K562 (cell line): Measurements from ENCODE around the gene DPH5. TPM values are rescaled to one million over a fixed set of nuclear protein-coding genes. Genes with fewer than 3 reads are reported as not detected.

Source experiments
- CBFA2T2 ChIP-seq: fragments of 450-650 bp; conservative IDR thresholded peaks from 2 replicates; pipeline ENCODE4 v1.6.1; 2017; ENCODE audit warnings: mild to moderate bottlenecking
- DPF2 ChIP-seq: fragments of 450-650 bp; IDR thresholded peaks from 2 replicates; pipeline ENCODE4 v1.6.1; 2016
- ELK3 ChIP-seq: fragments of 450-650 bp; formaldehyde crosslinking; IDR thresholded peaks from 2 replicates; pipeline ENCODE4 v1.4.0; 2020; ENCODE audit warnings: mild to moderate bottlenecking
- EWSR1 ChIP-seq: fragments of 450-650 bp; IDR thresholded peaks from 2 replicates; pipeline ENCODE4 v1.6.1; 2018; ENCODE audit warnings: borderline replicate concordance, mild to moderate bottlenecking, low read depth, moderate library complexity; ENCODE audit not compliant: partially characterized antibody
- FOXM1 ChIP-seq, 2 experiments: fragments of 450-650 bp in 1 of 2; sonication (generic) in 1 of 2; formaldehyde crosslinking in 1 of 2; IDR thresholded peaks; 2 replicates each; pipeline versions ENCODE4 v1.6.1 to v1.9.0; 2017 to 2022; ENCODE audit warnings: low read depth in 2 of 2, mild to moderate bottlenecking in 2 of 2, missing genetic modification reagents in 1 of 2, moderate library complexity in 1 of 2
- HDAC2 ChIP-seq: fragments of 450-650 bp; IDR thresholded peaks from 2 replicates; pipeline ENCODE4 v1.6.1; 2016; ENCODE audit warnings: mild to moderate bottlenecking
- JUND ChIP-seq, 2 experiments: IDR thresholded peaks; 2 replicates in 1 of 2; 3 replicates in 1 of 2; pipeline ENCODE4 v1.6.1; 2011; ENCODE audit warnings: borderline replicate concordance in 2 of 2, low read depth in 2 of 2, low read length in 2 of 2, improper control_type of control experiment in 1 of 2, missing biosample characterization in 1 of 2, missing genetic modification characterization in 1 of 2, missing genetic modification reagents in 1 of 2
- MAFF ChIP-seq: IDR thresholded peaks from 2 replicates; pipeline ENCODE4 v1.6.1; 2012; ENCODE audit warnings: low read length, improper control_type of control experiment
- MXI1 ChIP-seq: IDR thresholded peaks from 2 replicates; pipeline ENCODE4 v1.6.1; 2011; ENCODE audit warnings: low read depth, mild to moderate bottlenecking, improper control_type of control experiment, low read length
- NFIC ChIP-seq: fragments of 450-650 bp; IDR thresholded peaks from 2 replicates; pipeline ENCODE4 v1.6.1; 2017; ENCODE audit warnings: mild to moderate bottlenecking, inconsistent platforms
- PCBP2 ChIP-seq: fragments of 200-400 bp; formaldehyde crosslinking; IDR thresholded peaks from 2 replicates; pipeline ENCODE4 v1.6.1; 2018; ENCODE audit warnings: low read length, low read depth, mild to moderate bottlenecking, moderate library complexity; ENCODE audit not compliant: poor library complexity, severe bottlenecking
- SAFB ChIP-seq: fragments of 200-400 bp; formaldehyde crosslinking; IDR thresholded peaks from 2 replicates; pipeline ENCODE4 v1.6.1; 2017; ENCODE audit warnings: low read depth, low read length, borderline replicate concordance
- SAFB2 ChIP-seq: fragments of 200-400 bp; formaldehyde crosslinking; IDR thresholded peaks from 2 replicates; pipeline ENCODE4 v1.6.1; 2018; ENCODE audit warnings: borderline replicate concordance, low read length, low read depth, moderate library complexity; ENCODE audit not compliant: severe bottlenecking
- SNIP1 ChIP-seq: fragments of 450-650 bp; IDR thresholded peaks from 2 replicates; pipeline ENCODE4 v1.7.1; 2017; ENCODE audit warnings: low read depth, mild to moderate bottlenecking
- TCF3 ChIP-seq: sonication (generic); formaldehyde crosslinking; IDR thresholded peaks from 2 replicates; pipeline ENCODE4 v1.4.0; 2020; ENCODE audit warnings: mild to moderate bottlenecking, missing genetic modification reagents
- polyA plus RNA-seq, 8 experiments: library from polyadenylated mRNA; depleted of rRNA in 4 of 8; stranded (reverse) in 5 of 8; unstranded in 3 of 8; fragments of >200 nt; fragmentation: Nextera tagmentation in 2 of 8; fragmentation: Illumina TruSeq in 1 of 8; extraction: Ambion mirVana in 2 of 8; extraction: Trizol in 1 of 8; gene quantifications; 2 replicates each; pipeline versions ENCODE4 v1.2.1 to v1.2.3, GENCODE V29; 2011 to 2014; ENCODE audit warnings: inconsistent platforms in 1 of 8, missing spikeins in 1 of 8
- total RNA-seq, 7 experiments: library from RNA; depleted of rRNA in 6 of 7; stranded (reverse); fragments of >200 nt in 6 of 7; fragmentation: Illumina TruSeq in 2 of 7; extraction: Trizol in 2 of 7; gene quantifications; 2 replicates each; pipeline versions ENCODE4 v1.2.1 to v1.2.3, GENCODE V29; 2011 to 2021; ENCODE audit warnings: low replicate concordance in 1 of 7
- TF ChIP-seq, protein P1 (sequence below): fragments of 250-450 bp; sonication (Bioruptor Pico); IDR thresholded peaks from 2 replicates; pipeline ENCODE4 v1.5.0; 2020; ENCODE audit warnings: mild to moderate bottlenecking, borderline replicate concordance
- TF ChIP-seq, protein P2 (sequence below): sonication (generic); formaldehyde crosslinking; IDR thresholded peaks from 2 replicates; pipeline ENCODE4 v1.8.1; 2023; ENCODE audit warnings: missing genetic modification reagents, mild to moderate bottlenecking, borderline replicate concordance
- TF ChIP-seq, protein P3 (sequence below): fragments of 200-800 bp; sonication (Bioruptor generic); IDR thresholded peaks from 2 replicates; pipeline ENCODE4 v1.6.1; 2017; ENCODE audit warnings: missing genetic modification characterization, missing compliant biosample characterization

The DPH5 gene
- total and polyA plus RNA-seq, 9 of the 15 experiments (the other 6 are each of a cell fraction or from before 2014, with no cell fraction given), result 37.6 to 159 (median 89.7) TPM

DNA sequence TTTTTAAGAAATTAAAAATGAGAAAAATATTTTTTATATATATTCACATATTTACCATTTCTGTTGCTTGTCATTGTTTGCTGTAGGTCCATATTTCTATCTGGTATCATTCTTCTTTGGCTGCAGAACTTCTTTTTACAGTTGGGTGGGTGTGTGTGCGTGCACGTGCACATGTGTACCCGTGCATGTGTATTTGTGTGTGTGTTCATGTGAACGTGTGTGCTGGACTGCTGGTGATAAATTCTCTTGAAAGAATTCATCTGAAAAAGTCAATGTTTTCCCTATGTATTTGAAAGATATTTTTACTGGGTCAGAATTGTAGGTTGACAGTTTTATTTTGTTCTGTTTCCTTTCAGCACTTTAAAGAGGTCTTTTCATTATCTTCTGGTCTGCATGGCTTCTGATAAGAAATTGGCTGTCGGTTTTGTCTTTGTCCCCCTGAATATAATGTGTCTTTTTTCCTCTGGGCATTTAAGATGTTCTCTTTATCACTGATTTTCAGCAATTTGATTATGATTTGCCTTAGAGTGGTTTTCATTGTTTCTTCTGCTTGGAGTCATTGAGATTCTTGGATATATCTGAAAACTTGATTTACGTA, 34.5 kb upstream of the DPH5 start (continued):
- TF ChIP-seq, protein P1, sequence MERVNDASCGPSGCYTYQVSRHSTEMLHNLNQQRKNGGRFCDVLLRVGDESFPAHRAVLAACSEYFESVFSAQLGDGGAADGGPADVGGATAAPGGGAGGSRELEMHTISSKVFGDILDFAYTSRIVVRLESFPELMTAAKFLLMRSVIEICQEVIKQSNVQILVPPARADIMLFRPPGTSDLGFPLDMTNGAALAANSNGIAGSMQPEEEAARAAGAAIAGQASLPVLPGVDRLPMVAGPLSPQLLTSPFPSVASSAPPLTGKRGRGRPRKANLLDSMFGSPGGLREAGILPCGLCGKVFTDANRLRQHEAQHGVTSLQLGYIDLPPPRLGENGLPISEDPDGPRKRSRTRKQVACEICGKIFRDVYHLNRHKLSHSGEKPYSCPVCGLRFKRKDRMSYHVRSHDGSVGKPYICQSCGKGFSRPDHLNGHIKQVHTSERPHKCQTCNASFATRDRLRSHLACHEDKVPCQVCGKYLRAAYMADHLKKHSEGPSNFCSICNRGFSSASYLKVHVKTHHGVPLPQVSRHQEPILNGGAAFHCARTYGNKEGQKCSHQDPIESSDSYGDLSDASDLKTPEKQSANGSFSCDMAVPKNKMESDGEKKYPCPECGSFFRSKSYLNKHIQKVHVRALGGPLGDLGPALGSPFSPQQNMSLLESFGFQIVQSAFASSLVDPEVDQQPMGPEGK (CRISPR knock-in tag), result no peak
- TF ChIP-seq EWSR1, result no peak
- no peak for TF ChIP-seq SNIP1
- no peak for TF ChIP-seq SAFB2
- TF ChIP-seq FOXM1 (IDR thresholded peaks at IDR 0.05; ENCODE audit: low read depth), result peak; percentile 48; the same call in 1 of the 2 replicates
- no peak for TF ChIP-seq FOXM1 (CRISPR knock-in tag; IDR thresholded peaks at IDR 0.05; ENCODE audit: low read depth)
- no peak for TF ChIP-seq MAFF
- 0 out of 2 replicates have a peak, but pooled peaks have one; percentile 20 for TF ChIP-seq NFIC
- no peak for TF ChIP-seq HDAC2
- no peak for TF ChIP-seq ELK3 (CRISPR knock-in tag)
- TF ChIP-seq DPF2, result peak; percentile 81
- TF ChIP-seq, protein P2, sequence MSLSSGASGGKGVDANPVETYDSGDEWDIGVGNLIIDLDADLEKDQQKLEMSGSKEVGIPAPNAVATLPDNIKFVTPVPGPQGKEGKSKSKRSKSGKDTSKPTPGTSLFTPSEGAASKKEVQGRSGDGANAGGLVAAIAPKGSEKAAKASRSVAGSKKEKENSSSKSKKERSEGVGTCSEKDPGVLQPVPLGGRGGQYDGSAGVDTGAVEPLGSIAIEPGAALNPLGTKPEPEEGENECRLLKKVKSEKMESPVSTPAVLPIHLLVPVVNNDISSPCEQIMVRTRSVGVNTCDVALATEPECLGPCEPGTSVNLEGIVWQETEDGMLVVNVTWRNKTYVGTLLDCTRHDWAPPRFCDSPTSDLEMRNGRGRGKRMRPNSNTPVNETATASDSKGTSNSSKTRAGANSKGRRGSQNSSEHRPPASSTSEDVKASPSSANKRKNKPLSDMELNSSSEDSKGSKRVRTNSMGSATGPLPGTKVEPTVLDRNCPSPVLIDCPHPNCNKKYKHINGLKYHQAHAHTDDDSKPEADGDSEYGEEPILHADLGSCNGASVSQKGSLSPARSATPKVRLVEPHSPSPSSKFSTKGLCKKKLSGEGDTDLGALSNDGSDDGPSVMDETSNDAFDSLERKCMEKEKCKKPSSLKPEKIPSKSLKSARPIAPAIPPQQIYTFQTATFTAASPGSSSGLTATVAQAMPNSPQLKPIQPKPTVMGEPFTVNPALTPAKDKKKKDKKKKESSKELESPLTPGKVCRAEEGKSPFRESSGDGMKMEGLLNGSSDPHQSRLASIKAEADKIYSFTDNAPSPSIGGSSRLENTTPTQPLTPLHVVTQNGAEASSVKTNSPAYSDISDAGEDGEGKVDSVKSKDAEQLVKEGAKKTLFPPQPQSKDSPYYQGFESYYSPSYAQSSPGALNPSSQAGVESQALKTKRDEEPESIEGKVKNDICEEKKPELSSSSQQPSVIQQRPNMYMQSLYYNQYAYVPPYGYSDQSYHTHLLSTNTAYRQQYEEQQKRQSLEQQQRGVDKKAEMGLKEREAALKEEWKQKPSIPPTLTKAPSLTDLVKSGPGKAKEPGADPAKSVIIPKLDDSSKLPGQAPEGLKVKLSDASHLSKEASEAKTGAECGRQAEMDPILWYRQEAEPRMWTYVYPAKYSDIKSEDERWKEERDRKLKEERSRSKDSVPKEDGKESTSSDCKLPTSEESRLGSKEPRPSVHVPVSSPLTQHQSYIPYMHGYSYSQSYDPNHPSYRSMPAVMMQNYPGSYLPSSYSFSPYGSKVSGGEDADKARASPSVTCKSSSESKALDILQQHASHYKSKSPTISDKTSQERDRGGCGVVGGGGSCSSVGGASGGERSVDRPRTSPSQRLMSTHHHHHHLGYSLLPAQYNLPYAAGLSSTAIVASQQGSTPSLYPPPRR (CRISPR knock-in tag), result no peak
- TF ChIP-seq, protein P3, sequence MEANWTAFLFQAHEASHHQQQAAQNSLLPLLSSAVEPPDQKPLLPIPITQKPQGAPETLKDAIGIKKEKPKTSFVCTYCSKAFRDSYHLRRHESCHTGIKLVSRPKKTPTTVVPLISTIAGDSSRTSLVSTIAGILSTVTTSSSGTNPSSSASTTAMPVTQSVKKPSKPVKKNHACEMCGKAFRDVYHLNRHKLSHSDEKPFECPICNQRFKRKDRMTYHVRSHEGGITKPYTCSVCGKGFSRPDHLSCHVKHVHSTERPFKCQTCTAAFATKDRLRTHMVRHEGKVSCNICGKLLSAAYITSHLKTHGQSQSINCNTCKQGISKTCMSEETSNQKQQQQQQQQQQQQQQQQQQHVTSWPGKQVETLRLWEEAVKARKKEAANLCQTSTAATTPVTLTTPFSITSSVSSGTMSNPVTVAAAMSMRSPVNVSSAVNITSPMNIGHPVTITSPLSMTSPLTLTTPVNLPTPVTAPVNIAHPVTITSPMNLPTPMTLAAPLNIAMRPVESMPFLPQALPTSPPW (CRISPR knock-in tag), result no peak
- no peak for TF ChIP-seq JUND (IDR thresholded peaks at IDR 0.05; ENCODE audit: borderline replicate concordance, low read depth, low read length)
- no peak for TF ChIP-seq JUND (tag; IDR thresholded peaks at IDR 0.05; ENCODE audit: borderline replicate concordance, low read depth, low read length)
- TF ChIP-seq CBFA2T2, result peak; percentile 60
- no peak for TF ChIP-seq PCBP2
- TF ChIP-seq MXI1, result no peak
- peak; percentile 75 for TF ChIP-seq TCF3
- TF ChIP-seq SAFB, result no peak
